ENCODE results near the gene DARS1. TPM values are rescaled to one million over a fixed set of nuclear protein-coding genes. Genes with fewer than 3 reads are reported as not detected.
"Not testable (repeated sequence)": the region's sequence is repeated elsewhere in the genome, so short reads cannot be mapped to it uniquely, and the experiment has no call there.

DARS1 gene
- total RNA-seq, 1 donor, result 98.2 TPM

DNA sequence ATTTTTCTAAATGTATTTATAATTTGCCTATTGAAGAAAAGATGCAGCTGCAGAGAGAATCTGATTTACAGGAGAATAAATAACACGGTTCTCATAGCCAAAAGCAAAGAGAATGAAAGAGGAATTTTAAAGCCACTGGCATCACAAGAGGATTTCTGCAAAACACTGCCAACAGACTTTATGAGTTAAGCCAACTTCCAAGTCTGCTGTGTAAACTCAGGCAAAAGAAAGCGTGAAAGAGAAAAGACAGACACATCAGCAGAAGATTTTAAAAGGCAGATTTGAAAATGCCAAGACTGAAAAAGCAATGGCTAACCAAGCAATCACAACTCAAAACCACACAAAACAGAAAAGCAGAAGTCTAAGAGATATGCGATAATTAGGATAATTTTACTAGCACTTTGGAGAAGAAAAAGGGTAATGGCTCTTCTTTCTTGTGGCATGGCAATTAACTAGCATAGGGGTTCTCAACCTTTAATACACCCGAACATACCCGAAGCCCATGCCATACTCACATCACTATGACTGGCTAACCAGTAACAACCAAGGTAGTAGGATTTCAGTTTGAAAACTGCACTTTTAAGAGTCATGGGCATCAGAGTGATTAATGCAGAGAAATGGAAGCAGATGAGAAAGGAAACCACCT lies 4.9 kb downstream of the DARS1 start:
- no peak overlapping the region for H3K4me3 ChIP-seq (ENCODE audit: low read depth, low read length)
- DNase-seq (ENCODE audit: low read depth), result no peak
- TF ChIP-seq, protein P1, sequence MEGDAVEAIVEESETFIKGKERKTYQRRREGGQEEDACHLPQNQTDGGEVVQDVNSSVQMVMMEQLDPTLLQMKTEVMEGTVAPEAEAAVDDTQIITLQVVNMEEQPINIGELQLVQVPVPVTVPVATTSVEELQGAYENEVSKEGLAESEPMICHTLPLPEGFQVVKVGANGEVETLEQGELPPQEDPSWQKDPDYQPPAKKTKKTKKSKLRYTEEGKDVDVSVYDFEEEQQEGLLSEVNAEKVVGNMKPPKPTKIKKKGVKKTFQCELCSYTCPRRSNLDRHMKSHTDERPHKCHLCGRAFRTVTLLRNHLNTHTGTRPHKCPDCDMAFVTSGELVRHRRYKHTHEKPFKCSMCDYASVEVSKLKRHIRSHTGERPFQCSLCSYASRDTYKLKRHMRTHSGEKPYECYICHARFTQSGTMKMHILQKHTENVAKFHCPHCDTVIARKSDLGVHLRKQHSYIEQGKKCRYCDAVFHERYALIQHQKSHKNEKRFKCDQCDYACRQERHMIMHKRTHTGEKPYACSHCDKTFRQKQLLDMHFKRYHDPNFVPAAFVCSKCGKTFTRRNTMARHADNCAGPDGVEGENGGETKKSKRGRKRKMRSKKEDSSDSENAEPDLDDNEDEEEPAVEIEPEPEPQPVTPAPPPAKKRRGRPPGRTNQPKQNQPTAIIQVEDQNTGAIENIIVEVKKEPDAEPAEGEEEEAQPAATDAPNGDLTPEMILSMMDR (IDR thresholded peaks at IDR 0.05; ENCODE audit: insufficient read depth, low read length), result no peak

- no peak for DNase-seq (ENCODE audit: low read depth)
- TF ChIP-seq, protein P1 (IDR thresholded peaks at IDR 0.05; ENCODE audit: insufficient read depth, low read length), result no peak
- H3K4me3 ChIP-seq (ENCODE audit: low read depth, low read length), result no peak overlapping the region
Observed at GRCh38 chr2:135975702-135976101, 9.7 kb downstream of the DARS1 start.

DNA sequence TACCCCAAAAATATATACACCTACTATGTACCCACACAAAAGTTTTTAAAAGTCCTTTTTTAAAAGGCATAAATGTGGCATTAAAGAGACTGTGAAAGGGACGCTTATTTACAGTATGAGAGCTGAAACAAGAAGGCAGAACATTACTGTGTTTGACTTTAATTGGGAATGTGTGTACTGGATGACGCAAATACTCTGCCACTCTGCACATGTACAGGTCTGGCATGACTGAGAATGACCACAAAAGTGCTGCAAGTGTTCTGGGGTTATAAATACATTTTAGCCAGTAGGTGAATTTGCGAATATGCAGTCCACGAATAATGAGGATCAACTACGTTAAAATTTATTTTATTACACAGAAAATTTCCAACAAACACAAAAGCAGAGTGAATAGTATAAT lies 11.4 kb downstream of the DARS1 start:
- no peak overlapping the region for H3K4me3 ChIP-seq (ENCODE audit: low read depth, low read length)
- no peak for DNase-seq (ENCODE audit: low read depth)
- TF ChIP-seq, protein P1 (IDR thresholded peaks at IDR 0.05; ENCODE audit: insufficient read depth, low read length), result no peak

- TF ChIP-seq, protein P1 (IDR thresholded peaks at IDR 0.05; ENCODE audit: insufficient read depth, low read length), result no peak
- H3K4me3 ChIP-seq (ENCODE audit: low read depth, low read length), result no peak overlapping the region
- DNase-seq (ENCODE audit: low read depth), result no peak
Observed at GRCh38 chr2:135969655-135970387, 15.6 kb downstream of the DARS1 start.

DNA sequence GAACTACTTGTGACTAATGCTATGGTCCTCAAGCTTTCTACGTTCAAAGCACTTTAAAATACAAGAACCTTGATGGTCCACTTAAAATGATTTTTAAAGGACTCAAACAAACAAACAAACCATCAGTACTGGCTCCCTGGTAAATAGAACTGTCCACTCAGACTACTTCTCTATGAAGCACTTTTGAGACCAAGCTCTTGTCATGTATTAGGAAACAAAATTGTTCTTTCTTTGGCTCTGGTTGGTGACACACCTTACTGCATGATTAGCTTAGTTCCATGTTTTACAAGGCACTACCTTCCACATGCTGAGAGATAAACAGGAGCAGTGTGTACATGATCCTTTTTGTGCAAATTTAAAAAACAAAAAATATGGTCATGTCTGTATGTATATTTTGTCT lies 19.7 kb downstream of the DARS1 start:
- DNase-seq (ENCODE audit: low read depth), result no peak
- no peak overlapping the region for H3K4me3 ChIP-seq (ENCODE audit: low read depth, low read length)
- TF ChIP-seq, protein P1 (IDR thresholded peaks at IDR 0.05; ENCODE audit: insufficient read depth, low read length), result no peak

GRCh38 chr2:135964404-135964803 lies 21.0 kb downstream of the DARS1 start:
- not testable (repeated sequence) for DNase-seq (ENCODE audit: low read depth); H3K4me3 ChIP-seq (ENCODE audit: low read depth, low read length)

DNA sequence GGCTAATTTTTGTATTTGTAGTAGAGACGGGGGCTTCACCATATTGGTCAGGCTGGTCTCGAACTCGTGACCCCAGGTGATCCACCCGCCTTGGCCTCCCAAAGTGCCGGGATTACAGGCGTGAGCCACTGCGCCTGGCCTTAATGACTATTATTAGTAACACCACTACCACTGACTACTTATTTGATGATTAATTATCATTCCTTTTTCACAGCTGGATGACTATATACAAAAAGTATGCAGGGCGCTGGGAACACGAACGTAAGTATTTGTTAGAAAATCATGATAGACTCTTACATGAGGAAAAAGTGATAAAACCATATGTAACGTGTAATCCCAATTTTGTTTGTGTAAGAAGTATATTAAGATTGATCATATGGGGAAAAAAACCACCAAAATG lies 21.6 kb downstream of the DARS1 start:
- TF ChIP-seq, protein P1 (IDR thresholded peaks at IDR 0.05; ENCODE audit: insufficient read depth, low read length), result no peak
- DNase-seq (ENCODE audit: low read depth), result no peak
- no peak overlapping the region for H3K4me3 ChIP-seq (ENCODE audit: low read depth, low read length)

Data from fibroblast of the aortic adventitia (primary cell).